GM18499 (cell line): ENCODE measurements around the gene ZNF804B.

Source experiments
- ATAC-seq: cut with Tn5 transposase; IDR thresholded peaks from one replicate; pipeline ENCODE4 v1.9.1; 2021; ENCODE audit warnings: moderate number of reproducible peaks; ENCODE audit not compliant: insufficient read depth, unreplicated experiment

Gene ZNF804B

GRCh38 chr7:89067048-89067447 lies 307.5 kb downstream of the ZNF804B start:
- ATAC-seq = no peak

- ATAC-seq = no peak
Measured at GRCh38 chr7:89072081-89072480, 312.6 kb downstream of the ZNF804B start.

DNA sequence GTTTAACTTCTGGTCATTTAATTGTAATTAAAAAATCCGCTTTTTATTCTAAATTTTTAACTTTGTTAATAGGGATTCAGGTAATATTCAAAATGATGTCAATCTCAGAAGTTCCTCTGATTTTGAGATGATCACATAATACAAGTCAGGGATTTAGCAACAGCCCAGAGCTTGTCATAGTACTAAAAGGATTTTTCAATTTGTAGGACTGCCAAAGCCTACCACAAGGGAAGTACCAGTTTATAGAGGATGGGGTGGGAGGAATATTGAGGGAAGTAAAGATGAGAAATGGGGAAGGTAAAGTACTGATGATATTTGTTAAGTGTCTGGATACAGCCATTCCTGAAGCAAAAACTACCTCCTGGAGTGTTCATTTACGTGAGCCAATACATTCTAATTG lies 314.3 kb downstream of the ZNF804B start:
- no peak for ATAC-seq

GRCh38 chr7:89077992-89078391 lies 318.5 kb downstream of the ZNF804B start:
- no peak for ATAC-seq

DNA sequence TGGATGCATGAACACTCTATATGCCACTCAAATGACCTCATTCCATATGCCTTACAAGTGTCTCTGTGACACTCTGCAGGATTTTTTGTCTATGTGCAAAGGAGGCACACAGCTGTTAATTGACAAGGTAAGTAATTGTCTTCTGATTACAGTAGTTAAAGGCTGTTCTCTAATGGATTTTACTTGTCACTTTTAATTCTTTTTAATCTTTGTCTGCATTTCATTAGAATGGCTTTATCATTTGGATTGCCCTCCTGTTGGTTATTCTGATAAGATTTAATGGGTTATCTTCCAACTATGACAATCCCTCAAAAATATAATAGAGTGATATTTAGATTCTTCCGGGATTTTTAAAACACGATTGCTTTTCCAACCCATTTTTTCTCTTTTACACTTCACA lies 326.1 kb downstream of the ZNF804B start:
- ATAC-seq = no peak

DNA sequence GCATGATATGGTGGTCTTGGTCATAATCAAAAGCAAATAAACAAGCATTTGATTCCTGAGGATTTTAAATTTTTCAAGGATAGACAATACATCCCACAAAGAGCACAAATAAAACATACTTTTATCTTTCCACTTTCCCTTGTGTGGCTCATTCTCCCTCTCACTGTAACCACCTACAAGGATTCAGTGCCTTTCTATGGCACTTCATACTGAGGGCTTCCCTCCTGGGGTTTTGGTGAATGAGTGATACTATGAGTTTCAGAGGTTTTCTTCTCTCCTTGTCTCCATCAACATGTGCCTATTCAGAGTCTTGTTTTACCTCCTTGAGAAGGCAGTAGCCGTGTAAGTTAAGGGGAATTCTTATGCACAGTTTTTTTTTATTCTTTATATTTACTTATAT lies 332.1 kb downstream of the ZNF804B start:
- no peak for ATAC-seq

DNA sequence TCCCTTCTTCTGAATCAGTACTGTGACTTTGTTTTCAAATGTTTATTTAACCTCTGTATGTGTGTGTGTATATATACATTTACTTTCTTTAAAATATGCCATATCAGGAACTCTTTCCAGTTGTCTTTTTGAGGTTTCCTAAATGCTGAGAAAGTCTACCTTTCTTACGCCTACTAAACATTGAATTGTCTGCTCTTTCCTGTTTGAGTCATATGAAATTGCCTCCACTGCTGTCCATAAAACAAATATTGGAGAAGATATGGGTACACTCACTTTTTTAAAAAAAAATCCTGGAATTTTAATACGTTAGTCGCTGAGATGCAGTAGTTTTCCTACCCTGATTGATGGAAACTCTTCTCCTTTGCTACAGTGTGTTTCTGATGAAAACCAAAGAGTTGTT lies 334.8 kb downstream of the ZNF804B start:
- ATAC-seq = no peak

GRCh38 chr7:89103564-89103963 lies 344.1 kb downstream of the ZNF804B start:
- ATAC-seq = no peak

DNA sequence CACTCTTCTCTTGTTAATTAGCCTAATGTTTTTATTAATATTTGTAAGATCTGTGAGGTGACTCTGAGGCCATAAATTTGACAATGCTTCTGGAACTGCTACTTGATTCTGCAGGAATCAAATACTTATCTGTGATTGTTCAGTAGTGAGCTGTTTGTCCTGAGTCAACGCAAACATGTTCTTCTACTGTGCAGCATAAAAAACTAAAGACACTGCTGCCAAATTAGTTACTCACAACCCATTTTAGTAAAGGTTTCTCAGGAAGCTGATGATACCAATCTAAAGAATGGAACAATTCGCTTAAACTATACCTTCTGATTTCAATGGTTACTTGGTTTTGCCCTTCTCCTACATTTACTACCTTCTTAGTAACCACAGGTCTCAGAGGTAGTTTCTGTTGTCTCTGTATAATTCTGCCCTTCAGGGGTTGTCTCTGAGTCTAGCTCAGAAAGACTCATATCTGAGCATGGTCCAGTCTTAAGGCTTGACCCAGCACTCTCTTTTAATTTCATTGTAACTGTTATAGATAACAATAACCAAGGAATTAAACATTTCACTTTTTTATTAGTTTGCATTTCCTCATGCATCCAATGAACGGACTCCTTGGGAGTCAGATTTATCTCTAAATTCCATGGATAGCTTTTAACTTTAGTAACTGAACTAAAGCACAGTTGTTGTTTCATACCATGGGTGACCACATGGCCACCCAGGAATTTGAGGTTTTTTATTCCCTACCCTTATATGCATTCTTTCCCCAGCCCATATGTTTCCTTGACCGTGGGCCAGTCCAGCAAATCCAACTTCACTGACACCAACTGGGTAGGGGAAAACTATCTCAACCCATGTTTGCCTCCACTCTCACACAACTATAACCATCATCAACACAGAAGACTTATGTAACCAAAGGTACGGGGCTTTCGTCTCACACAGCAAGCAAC lies 345.5 kb downstream of the ZNF804B start:
- ATAC-seq = no peak

DNA sequence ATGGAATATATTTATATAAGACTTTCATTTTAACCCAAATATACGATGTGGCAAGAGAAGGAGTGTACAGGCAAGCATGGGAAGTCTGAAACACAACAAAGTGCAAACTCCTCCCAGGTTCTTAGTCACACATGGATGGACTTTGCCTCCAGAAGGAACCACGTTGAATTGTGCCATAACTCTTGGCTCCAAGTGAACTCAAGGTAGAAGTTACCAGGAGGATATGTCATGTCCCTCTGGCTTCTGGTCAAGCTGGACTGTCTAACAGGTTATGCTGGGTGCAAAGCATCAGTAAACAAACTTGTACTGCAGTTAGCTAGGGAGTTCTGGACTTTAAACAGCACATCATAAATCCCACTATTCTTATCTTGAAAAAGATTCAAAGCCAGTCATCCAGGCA lies 364.4 kb downstream of the ZNF804B start:
- no peak for ATAC-seq

- ATAC-seq = no peak
Measured at GRCh38 chr7:89129600-89130375, 370.3 kb downstream of the ZNF804B start.

DNA sequence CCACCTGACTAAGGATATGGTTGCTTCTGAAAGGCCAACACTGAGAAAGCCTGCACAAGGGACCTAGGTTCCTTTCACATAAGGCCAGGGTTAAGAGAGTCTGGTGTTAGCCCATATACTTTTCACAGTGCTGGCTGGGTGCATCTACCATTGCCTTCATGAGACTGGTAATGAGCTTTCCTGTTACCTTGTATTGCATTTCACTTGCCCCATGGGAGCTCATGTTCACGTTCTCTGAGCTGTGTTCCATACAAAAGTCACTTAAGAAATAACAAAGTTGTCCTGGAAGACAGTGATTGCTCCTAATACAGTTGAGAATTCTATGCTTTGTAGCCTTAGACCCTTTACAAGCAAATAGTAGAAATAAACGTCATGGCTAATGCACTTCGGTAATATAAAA lies 373.9 kb downstream of the ZNF804B start:
- ATAC-seq = no peak

DNA sequence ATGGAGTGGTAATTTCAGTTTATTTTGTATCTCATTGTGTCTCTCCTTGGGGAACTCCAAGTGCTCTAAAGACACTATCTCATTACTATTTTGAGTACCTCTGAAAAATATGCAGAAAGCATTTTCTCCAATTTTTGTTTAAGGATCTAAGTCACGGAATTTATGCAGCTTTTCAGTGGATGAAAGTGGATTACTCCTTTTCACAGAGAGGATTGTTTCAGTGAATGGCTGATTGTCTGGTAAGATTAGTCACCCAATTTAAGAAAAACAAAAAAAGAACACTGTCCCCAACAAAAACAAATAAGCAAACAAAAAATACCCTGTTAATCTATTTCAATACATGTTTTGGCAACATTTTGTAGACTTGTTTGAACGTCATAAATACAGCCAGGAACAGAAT lies 374.3 kb downstream of the ZNF804B start:
- ATAC-seq = no peak

- ATAC-seq = no peak
Measured at GRCh38 chr7:89145801-89146200, 386.3 kb downstream of the ZNF804B start.

DNA sequence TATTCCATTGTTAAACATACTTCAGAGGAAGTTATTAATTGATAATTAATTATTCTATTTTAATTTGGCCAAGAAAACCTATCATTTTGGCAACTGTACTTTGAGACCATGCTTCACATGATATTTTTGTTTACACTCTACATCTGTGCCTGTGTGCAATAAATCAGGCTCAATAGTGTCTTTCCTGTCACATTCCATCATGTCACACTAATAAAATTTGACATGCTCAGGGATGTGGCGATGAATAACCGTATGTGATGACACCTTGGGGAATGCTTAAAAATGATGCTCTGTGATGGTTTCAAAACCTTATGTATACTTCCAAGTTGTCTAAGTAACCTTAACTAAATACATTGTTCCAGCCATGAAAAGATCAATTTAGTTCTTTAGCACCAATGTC lies 400.6 kb downstream of the ZNF804B start:
- no peak for ATAC-seq

- no peak for ATAC-seq
Measured at GRCh38 chr7:89165421-89165820, 405.9 kb downstream of the ZNF804B start.

DNA sequence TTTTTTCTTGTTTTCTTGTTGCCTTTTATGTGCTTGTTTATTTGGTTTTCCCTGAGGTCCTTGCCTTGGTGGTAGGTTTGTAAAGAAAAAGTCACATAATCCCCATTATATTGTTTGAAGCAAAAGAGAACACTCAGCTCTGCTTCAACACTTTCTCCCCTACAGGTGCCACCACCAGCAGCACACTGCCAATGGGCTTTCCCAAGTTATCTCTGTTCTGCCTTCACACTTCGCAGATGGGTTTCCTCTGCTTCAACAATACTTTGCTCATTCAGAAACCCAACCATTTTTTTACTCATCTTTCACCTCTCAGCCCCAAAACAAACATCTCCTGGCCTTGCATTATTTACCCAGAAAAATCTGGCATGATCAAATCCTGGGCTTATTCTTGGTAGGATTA lies 411.1 kb downstream of the ZNF804B start:
- ATAC-seq = no peak

DNA sequence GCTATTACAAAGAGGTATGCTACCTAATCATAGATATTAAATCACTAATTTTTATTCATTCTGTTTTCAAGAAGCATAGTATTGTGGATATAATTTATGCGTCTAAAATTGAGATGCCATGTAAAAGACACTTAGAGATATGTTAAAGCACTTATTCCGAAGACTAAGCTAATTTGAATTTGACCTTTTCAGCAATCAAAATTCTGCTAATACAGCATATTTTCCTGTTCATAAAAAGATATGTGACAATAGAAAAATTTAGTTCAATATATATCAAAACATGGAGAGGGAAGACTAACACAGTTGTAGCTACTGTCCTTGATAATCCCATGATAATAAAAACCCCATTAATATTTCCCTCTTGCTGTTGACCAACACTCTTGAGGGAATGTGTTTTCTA lies 422.6 kb downstream of the ZNF804B start:
- no peak for ATAC-seq

DNA sequence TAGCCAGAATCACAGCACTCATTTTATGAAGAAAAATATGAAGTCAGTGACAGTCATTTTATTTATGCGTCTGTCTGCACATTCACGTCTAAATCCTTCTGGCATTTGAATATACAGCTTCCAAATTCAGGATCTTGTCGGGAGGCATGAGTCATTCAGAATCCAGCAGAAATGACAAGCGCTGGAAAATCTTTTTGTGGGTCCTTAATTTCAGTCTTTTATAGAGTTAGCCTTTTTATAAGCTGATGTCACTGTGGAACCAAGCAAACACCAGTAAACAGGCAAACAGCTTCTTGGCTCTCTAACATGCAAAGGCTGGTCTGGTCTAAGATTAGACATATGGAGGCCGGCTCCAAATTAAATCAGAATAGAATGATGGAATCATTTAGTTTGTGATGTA lies 424.2 kb downstream of the ZNF804B start:
- ATAC-seq = no peak

- ATAC-seq = no peak
Measured at GRCh38 chr7:89200758-89201157, 441.3 kb downstream of the ZNF804B start.

GRCh38 chr7:89223900-89224395 lies 464.4 kb downstream of the ZNF804B start:
- ATAC-seq = no peak
